Measurements from ENCODE around the gene PLA2G2D. TPM values are rescaled to one million over a fixed set of nuclear protein-coding genes. Genes with fewer than 3 reads are reported as not detected.

PLA2G2D gene
- total and polyA plus RNA-seq, 10 of the 15 experiments (the other 5 are each of a cell fraction or from before 2014, with no cell fraction given), result 0.06 to 0.38 (median 0.16) TPM; not detected in 2

DNA sequence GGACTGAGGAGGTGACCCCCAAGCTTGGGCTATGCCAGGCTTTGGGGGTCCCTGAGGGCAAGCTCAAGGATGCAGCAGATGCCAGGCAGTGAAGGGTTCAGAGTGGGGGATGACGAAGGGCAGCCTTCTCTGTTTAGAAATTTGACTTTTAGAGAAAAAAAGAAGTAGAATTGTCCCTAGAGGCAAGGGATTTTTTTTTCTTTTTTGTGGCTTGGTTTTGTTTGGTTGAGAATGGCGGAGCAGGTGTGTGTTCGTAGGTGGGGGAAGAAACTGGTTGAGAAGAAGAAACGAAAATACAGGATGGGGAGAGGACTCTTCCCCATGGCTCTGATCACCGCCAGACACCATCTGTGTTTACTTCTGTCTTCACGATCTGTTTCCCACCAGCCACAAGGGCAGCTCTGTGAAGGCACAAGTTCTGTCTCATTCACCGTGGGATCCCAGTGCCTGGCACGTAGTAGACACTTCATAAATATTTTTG is 41.1 kb downstream of the PLA2G2D start (continued):
- TF ChIP-seq, protein P1, sequence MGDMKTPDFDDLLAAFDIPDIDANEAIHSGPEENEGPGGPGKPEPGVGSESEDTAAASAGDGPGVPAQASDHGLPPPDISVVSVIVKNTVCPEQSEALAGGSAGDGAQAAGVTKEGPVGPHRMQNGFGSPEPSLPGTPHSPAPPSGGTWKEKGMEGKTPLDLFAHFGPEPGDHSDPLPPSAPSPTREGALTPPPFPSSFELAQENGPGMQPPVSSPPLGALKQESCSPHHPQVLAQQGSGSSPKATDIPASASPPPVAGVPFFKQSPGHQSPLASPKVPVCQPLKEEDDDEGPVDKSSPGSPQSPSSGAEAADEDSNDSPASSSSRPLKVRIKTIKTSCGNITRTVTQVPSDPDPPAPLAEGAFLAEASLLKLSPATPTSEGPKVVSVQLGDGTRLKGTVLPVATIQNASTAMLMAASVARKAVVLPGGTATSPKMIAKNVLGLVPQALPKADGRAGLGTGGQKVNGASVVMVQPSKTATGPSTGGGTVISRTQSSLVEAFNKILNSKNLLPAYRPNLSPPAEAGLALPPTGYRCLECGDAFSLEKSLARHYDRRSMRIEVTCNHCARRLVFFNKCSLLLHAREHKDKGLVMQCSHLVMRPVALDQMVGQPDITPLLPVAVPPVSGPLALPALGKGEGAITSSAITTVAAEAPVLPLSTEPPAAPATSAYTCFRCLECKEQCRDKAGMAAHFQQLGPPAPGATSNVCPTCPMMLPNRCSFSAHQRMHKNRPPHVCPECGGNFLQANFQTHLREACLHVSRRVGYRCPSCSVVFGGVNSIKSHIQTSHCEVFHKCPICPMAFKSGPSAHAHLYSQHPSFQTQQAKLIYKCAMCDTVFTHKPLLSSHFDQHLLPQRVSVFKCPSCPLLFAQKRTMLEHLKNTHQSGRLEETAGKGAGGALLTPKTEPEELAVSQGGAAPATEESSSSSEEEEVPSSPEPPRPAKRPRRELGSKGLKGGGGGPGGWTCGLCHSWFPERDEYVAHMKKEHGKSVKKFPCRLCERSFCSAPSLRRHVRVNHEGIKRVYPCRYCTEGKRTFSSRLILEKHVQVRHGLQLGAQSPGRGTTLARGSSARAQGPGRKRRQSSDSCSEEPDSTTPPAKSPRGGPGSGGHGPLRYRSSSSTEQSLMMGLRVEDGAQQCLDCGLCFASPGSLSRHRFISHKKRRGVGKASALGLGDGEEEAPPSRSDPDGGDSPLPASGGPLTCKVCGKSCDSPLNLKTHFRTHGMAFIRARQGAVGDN (IDR thresholded peaks at IDR 0.05), result peak; percentile 49; the same call in 1 of the 2 replicates
- peak; percentile 86 for TF ChIP-seq RUNX3 (IDR thresholded peaks at IDR 0.05; ENCODE audit: low read length)
- TF ChIP-seq CBFB (IDR thresholded peaks at IDR 0.05; ENCODE audit: low read depth), result peak; percentile 35; the same call in 1 of the 2 replicates
- TF ChIP-seq MTA2 (IDR thresholded peaks at IDR 0.05; ENCODE audit: low read depth), result peak; percentile 31; the same call in 1 of the 2 replicates
- peak; percentile 42; the same call in 1 of the 2 replicates for TF ChIP-seq TCF3 (IDR thresholded peaks at IDR 0.05; ENCODE audit: borderline replicate concordance, insufficient read depth, low read depth, low read length)
- TF ChIP-seq, protein P2, sequence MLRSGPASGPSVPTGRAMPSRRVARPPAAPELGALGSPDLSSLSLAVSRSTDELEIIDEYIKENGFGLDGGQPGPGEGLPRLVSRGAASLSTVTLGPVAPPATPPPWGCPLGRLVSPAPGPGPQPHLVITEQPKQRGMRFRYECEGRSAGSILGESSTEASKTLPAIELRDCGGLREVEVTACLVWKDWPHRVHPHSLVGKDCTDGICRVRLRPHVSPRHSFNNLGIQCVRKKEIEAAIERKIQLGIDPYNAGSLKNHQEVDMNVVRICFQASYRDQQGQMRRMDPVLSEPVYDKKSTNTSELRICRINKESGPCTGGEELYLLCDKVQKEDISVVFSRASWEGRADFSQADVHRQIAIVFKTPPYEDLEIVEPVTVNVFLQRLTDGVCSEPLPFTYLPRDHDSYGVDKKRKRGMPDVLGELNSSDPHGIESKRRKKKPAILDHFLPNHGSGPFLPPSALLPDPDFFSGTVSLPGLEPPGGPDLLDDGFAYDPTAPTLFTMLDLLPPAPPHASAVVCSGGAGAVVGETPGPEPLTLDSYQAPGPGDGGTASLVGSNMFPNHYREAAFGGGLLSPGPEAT (IDR thresholded peaks at IDR 0.05; ENCODE audit: low read depth), result peak; percentile 77
- TF ChIP-seq BHLHE40 (IDR thresholded peaks at IDR 0.05; ENCODE audit: borderline replicate concordance in 1 of 2, low read depth in 2 of 2, low read length in 1 of 2), result peak in 1 of 2 experiments; percentile 0; a peak in 1 of 4 replicates
- peak; percentile 78; the same call in 1 of the 2 replicates for TF ChIP-seq HDGF (IDR thresholded peaks at IDR 0.05)
- TF ChIP-seq YBX1 (IDR thresholded peaks at IDR 0.05), result no peak
- no peak for TF ChIP-seq MYB (IDR thresholded peaks at IDR 0.05; ENCODE audit: borderline replicate concordance, low read depth, low read length)
